ENCODE data around the gene KRT10. TPM values are rescaled to one million over a fixed set of nuclear protein-coding genes. Genes with fewer than 3 reads are reported as not detected.
"Not testable (repeated sequence)": the region's sequence is repeated elsewhere in the genome, so short reads cannot be mapped to it uniquely, and the experiment has no call there.

KRT10 gene
- polyA plus RNA-seq, 1 donor, result 45.2 TPM

DNA sequence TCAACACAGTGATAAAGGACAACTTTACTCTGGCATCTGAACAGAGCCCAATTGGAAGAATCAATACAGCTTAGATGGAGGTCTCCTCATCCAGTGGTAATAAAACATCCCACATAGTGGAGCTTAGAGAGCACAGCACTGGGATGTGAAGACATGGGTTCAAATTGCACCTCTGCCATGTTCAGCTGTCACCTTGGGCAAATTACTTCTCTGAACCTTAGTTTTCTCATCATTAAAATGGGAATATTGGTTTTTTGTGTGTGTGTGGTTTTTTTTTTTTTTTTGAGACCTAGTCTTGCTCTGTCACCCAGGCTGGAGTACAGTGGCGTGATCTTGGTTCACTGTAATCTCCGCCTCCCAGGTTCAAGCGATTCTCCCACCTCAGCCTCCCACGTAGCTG, 13.6 kb upstream of the KRT10 start:
- DNase-seq, result no peak

- DNase-seq, result no peak
Observed at GRCh38 chr17:40833882-40834281, 11.5 kb upstream of the KRT10 start.

GRCh38 chr17:40832840-40833239, 10.4 kb upstream of the KRT10 start:
- DNase-seq, result no peak

- DNase-seq, result no peak
Observed at GRCh38 chr17:40830085-40830776, 7.8 kb upstream of the KRT10 start.

GRCh38 chr17:40828454-40829044, 6.1 kb upstream of the KRT10 start:
- no peak for DNase-seq

- no peak for DNase-seq
Observed at GRCh38 chr17:40827746-40828453, 5.5 kb upstream of the KRT10 start.

DNA sequence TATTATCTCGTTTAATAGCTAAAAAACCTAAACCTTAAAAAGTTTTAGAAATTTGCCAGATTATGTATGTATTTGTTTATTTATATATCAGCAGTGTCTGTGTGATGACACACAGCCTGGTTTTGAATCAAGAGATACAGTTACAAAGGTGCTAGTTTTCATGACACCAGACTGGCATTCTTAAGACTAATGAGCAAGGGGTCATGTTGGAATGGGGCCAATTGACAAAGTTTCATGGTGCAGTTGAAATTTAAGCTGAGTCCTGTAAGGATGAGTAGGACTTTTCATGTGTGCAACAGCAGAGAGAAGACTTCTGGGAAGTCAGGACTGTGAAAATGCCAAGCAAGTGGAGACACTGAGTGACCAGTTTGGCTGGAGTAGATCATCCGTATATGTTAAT, 3.2 kb upstream of the KRT10 start:
- peak; percentile 57 for DNase-seq

- no peak for DNase-seq
Observed at GRCh38 chr17:40824015-40824832, 1.8 kb upstream of the KRT10 start.

- DNase-seq, result no peak
Observed at GRCh38 chr17:40821536-40821935, 878 bp downstream of the KRT10 start.

DNA sequence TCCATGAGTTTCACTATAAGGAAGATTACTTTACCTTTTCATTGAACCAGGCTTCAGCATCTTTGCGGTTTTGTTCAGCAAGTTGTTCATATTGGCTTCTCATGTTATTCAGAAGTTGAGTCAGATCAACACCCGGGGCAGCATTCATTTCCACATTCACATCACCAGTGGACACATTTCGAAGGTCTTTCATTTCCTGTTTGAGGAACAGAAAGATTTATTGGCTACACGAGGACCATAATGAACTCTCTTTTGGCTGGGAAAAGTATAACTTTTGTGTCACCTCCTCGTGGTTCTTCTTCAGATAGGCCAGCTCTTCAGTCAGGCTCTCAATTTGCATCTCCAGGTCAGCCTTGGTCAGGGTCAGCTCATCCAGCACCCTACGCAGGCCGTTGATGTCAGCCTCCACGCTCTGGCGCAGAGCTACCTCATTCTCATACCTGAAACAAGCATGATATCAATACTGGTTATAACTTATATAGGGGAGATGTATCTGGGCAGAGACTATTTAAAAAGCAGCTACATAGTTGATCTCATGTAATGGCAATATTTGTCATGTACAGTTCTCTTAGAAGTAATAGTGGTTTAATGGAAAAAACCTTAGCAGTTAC, 2.1 kb downstream of the KRT10 start:
- no peak for DNase-seq

- peak; percentile 32 for DNase-seq
Observed at GRCh38 chr17:40819528-40820125, 2.8 kb downstream of the KRT10 start.

DNA sequence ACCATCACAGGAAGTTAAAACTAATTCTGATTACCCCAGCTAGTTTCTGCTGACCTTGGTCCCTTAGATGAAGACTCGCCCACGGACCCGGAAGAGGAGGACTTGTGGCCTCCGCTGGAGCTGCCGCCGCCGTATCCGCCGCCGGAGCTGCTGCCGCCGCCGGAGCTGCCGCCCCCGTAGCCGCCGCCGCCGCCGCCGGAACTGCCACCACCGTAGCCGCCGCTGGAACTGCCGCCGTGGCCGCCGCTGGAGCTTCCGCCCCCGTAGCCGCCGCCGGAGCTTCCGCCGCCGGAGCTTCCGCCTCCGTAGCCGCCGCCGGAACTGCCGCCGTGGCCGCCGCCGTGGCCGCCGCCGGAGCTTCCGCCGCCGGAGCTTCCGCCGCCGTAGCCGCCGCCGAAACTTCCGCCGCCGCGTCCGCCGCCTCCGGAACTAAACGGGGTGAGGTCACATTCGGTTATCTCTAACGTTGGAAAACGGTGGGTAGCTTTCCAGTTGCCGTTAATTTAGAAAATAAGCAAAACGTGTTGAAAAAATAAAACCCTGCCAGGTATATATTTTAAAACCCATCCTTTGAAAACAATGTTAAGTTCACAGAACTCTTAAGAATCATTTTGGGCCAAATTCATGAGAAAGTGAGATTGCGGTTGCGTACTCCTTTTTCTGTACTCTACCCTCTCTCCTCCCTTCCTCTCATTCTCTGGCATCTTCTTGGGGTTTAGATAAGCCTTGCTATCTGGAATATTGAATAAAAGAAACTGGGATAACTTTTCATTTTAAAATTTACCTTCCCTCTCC, 3.5 kb downstream of the KRT10 start:
- DNase-seq, result peak; percentile 85

- no peak for DNase-seq
Observed at GRCh38 chr17:40818343-40818732, 4.1 kb downstream of the KRT10 start.

DNA sequence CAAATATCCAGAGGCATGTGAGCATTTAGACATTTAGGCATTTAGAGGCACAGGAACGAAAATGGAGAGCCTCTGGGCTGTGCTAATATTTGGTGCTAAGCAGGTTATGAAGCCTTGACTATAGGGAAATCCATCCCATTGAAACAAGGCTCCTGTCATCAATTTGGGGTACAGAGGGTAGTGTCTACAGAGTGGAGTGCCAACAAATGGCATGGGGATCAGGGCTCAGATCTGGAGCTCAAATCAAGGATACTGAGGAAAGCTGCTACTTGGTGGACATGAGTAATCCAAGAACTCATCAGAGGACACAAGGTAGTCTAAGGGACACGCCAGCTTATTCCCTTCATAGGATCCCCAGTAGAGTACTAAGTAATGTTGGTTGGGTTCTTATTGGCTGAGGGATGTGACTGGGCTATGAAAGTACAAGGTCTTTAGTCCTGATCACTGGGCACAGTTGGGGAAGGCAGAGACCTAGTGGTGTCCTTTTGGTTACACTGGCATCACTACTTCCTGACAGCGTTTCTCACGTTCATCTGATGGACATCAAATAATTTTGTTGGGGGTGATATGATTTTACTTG, 5.2 kb downstream of the KRT10 start:
- no peak for DNase-seq

GRCh38 chr17:40816569-40816968, 5.8 kb downstream of the KRT10 start:
- DNase-seq, result no peak

GRCh38 chr17:40815381-40815780, 7.0 kb downstream of the KRT10 start:
- no peak for DNase-seq

DNA sequence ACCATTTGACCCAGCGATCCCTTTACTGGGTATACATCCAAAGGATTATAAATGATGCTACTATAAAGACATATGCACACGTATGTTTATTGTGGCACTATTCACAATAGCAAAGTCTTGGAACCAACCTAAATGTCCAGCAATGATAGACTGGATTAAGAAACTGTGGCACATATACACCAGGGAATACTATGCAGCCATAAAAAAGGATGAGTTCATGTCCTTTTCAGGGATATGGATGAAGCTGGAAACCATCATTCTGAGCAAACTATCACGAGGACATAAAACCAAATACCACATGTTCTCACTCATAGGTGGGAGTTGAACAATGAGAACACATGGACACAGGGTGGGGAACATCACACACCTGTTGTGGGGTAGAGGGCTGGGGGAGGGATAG, 7.8 kb downstream of the KRT10 start:
- DNase-seq, result not testable (repeated sequence)

GRCh38 chr17:40813804-40814203, 8.6 kb downstream of the KRT10 start:
- DNase-seq, result no peak

- no peak for DNase-seq
Observed at GRCh38 chr17:40812639-40813038, 9.8 kb downstream of the KRT10 start.

GRCh38 chr17:40810494-40810893, 11.9 kb downstream of the KRT10 start:
- DNase-seq, result no peak

Measured in left kidney (tissue), 2 donors.